H1 (cell line): ENCODE measurements around the gene MGAT5. TPM values are rescaled to one million over a fixed set of nuclear protein-coding genes. Genes with fewer than 3 reads are reported as not detected.

Experiments used
- BRCA1 ChIP-seq: IDR thresholded peaks from 2 replicates; pipeline ENCODE4 v1.6.1; 2012; ENCODE audit warnings: low read depth, low read length, improper control_type of control experiment
- GTF2F1 ChIP-seq: IDR thresholded peaks from 2 replicates; pipeline ENCODE4 v1.6.1; 2012; ENCODE audit warnings: low read depth, low read length, improper control_type of control experiment, borderline replicate concordance
- MAX ChIP-seq: IDR thresholded peaks from 2 replicates; pipeline ENCODE4 v1.6.1; 2012; ENCODE audit warnings: inconsistent platforms
- polyA plus RNA-seq, 7 experiments: library from polyadenylated mRNA; depleted of rRNA in 3 of 7; stranded (reverse) in 5 of 7; unstranded in 2 of 7; fragments of >200 nt in 5 of 7; fragments of 200-250 nt in 2 of 7; gene quantifications; 1 replicate in 5 of 7; 2 replicates in 1 of 7; 4 replicates in 1 of 7; pipeline versions ENCODE4 v1.2.1 to v1.2.3, GENCODE V29; 2011 to 2013; ENCODE audit warnings: missing spikeins in 2 of 7, mixed read lengths in 2 of 7
- total RNA-seq: library from RNA; stranded (reverse); fragmentation: NEBNext Ultra II Directional; extraction: Animal tissue kit (Norgen Biotek cat#: 25700); gene quantifications from 2 replicates; pipeline ENCODE4 v1.2.1, GENCODE V29; 2021
- TF ChIP-seq, protein P1 (sequence below): fragments of 300-600 bp; sonication (generic); IDR thresholded peaks from 2 replicates; pipeline ENCODE4 v1.7.1; 2012; ENCODE audit warnings: low read length, moderate library complexity, mild to moderate bottlenecking, inconsistent platforms; ENCODE audit not compliant: insufficient replicate concordance

MGAT5 gene
- total and polyA plus RNA-seq, 2 of the 8 experiments (the other 6 are each of a cell fraction or from before 2014, with no cell fraction given) = 11.2 to 49.2 TPM

DNA sequence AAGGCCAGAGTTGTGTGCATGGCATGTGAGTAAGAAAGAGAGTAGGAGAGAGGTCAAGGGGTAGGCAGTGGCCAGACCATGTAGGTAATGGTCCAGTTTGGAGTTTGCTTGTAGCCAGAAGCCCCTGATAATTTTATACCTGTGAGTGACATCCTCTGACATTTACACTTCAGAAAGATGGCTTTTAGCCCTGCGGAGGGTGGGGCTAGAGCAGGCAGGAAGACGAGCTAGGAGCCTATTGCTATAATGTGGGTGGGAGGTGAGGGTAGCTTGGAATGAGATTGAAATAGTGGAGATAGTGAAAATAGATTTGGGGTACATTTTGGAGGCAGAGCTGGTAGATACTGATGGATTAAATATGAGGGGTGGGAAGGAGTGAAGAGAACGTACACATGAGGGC is 48.8 kb upstream of the MGAT5 start (continued):
- TF ChIP-seq, protein P1, sequence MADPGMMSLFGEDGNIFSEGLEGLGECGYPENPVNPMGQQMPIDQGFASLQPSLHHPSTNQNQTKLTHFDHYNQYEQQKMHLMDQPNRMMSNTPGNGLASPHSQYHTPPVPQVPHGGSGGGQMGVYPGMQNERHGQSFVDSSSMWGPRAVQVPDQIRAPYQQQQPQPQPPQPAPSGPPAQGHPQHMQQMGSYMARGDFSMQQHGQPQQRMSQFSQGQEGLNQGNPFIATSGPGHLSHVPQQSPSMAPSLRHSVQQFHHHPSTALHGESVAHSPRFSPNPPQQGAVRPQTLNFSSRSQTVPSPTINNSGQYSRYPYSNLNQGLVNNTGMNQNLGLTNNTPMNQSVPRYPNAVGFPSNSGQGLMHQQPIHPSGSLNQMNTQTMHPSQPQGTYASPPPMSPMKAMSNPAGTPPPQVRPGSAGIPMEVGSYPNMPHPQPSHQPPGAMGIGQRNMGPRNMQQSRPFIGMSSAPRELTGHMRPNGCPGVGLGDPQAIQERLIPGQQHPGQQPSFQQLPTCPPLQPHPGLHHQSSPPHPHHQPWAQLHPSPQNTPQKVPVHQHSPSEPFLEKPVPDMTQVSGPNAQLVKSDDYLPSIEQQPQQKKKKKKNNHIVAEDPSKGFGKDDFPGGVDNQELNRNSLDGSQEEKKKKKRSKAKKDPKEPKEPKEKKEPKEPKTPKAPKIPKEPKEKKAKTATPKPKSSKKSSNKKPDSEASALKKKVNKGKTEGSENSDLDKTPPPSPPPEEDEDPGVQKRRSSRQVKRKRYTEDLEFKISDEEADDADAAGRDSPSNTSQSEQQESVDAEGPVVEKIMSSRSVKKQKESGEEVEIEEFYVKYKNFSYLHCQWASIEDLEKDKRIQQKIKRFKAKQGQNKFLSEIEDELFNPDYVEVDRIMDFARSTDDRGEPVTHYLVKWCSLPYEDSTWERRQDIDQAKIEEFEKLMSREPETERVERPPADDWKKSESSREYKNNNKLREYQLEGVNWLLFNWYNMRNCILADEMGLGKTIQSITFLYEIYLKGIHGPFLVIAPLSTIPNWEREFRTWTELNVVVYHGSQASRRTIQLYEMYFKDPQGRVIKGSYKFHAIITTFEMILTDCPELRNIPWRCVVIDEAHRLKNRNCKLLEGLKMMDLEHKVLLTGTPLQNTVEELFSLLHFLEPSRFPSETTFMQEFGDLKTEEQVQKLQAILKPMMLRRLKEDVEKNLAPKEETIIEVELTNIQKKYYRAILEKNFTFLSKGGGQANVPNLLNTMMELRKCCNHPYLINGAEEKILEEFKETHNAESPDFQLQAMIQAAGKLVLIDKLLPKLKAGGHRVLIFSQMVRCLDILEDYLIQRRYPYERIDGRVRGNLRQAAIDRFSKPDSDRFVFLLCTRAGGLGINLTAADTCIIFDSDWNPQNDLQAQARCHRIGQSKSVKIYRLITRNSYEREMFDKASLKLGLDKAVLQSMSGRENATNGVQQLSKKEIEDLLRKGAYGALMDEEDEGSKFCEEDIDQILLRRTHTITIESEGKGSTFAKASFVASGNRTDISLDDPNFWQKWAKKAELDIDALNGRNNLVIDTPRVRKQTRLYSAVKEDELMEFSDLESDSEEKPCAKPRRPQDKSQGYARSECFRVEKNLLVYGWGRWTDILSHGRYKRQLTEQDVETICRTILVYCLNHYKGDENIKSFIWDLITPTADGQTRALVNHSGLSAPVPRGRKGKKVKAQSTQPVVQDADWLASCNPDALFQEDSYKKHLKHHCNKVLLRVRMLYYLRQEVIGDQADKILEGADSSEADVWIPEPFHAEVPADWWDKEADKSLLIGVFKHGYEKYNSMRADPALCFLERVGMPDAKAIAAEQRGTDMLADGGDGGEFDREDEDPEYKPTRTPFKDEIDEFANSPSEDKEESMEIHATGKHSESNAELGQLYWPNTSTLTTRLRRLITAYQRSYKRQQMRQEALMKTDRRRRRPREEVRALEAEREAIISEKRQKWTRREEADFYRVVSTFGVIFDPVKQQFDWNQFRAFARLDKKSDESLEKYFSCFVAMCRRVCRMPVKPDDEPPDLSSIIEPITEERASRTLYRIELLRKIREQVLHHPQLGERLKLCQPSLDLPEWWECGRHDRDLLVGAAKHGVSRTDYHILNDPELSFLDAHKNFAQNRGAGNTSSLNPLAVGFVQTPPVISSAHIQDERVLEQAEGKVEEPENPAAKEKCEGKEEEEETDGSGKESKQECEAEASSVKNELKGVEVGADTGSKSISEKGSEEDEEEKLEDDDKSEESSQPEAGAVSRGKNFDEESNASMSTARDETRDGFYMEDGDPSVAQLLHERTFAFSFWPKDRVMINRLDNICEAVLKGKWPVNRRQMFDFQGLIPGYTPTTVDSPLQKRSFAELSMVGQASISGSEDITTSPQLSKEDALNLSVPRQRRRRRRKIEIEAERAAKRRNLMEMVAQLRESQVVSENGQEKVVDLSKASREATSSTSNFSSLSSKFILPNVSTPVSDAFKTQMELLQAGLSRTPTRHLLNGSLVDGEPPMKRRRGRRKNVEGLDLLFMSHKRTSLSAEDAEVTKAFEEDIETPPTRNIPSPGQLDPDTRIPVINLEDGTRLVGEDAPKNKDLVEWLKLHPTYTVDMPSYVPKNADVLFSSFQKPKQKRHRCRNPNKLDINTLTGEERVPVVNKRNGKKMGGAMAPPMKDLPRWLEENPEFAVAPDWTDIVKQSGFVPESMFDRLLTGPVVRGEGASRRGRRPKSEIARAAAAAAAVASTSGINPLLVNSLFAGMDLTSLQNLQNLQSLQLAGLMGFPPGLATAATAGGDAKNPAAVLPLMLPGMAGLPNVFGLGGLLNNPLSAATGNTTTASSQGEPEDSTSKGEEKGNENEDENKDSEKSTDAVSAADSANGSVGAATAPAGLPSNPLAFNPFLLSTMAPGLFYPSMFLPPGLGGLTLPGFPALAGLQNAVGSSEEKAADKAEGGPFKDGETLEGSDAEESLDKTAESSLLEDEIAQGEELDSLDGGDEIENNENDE = no peak
- TF ChIP-seq BRCA1 = no peak
- TF ChIP-seq GTF2F1 = no peak
- TF ChIP-seq MAX = no peak
